GM21381 (cell line): ENCODE data around the gene ITGAE.
A peak's percentile ranks its signal among the peaks of the same experiment; 100 is the strongest.
"Not testable (repeated sequence)": the region's sequence is repeated elsewhere in the genome, so short reads cannot be mapped to it uniquely, and the experiment has no call there.

Experiments
- ATAC-seq: cut with Tn5 transposase; IDR thresholded peaks from one replicate; pipeline ENCODE4 v1.9.1; 2021; ENCODE audit warnings: mild to moderate bottlenecking, moderate library complexity; ENCODE audit not compliant: unreplicated experiment

Gene ITGAE, protein sequence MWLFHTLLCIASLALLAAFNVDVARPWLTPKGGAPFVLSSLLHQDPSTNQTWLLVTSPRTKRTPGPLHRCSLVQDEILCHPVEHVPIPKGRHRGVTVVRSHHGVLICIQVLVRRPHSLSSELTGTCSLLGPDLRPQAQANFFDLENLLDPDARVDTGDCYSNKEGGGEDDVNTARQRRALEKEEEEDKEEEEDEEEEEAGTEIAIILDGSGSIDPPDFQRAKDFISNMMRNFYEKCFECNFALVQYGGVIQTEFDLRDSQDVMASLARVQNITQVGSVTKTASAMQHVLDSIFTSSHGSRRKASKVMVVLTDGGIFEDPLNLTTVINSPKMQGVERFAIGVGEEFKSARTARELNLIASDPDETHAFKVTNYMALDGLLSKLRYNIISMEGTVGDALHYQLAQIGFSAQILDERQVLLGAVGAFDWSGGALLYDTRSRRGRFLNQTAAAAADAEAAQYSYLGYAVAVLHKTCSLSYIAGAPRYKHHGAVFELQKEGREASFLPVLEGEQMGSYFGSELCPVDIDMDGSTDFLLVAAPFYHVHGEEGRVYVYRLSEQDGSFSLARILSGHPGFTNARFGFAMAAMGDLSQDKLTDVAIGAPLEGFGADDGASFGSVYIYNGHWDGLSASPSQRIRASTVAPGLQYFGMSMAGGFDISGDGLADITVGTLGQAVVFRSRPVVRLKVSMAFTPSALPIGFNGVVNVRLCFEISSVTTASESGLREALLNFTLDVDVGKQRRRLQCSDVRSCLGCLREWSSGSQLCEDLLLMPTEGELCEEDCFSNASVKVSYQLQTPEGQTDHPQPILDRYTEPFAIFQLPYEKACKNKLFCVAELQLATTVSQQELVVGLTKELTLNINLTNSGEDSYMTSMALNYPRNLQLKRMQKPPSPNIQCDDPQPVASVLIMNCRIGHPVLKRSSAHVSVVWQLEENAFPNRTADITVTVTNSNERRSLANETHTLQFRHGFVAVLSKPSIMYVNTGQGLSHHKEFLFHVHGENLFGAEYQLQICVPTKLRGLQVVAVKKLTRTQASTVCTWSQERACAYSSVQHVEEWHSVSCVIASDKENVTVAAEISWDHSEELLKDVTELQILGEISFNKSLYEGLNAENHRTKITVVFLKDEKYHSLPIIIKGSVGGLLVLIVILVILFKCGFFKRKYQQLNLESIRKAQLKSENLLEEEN

DNA sequence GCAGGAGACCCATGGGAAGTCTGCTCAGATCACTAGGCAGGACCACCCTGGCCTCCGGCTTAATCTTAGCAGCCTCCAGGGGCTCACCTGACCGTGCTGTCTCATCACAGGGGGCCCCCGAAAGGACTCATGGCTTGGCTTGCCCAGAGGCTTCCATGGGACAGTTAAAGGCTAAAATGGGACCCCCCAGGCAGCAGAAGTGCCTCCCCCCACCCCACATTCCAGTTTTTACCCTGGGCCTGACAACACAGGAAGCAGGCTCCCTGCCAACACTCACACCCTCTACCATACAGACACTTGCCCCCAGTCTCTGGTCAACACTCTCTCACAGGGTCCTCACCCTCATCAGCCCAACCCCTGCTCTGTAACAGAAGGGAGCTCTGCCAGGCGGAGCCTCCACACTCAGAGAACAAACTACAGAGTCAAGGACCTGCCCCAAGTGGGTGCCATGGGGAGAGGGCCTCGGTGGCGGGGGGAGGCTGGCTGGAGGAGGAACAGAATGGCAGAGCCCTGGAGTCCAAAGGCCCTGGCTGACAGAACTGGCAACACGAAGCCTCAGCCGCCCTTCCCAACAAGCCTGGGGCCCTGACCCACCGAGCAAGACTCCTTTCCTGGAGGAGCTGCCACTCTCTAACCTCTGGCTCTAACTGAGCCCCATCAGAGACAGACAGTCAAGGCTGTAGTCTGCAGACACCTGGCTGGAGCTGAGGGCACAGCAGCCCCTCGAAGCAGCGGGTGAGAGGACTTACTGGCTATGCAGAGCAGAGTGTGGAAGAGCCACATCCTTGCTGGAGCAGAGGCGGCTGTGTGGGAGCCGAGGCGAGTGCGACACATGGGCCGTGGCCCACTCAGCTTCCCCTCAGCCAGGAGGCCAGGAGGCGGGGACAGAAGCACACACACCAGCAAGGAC, at the start of gene ITGAE:
Gene ITGAE, minus strand, starts transcription at position 827 of the 910 bp plus-strand sequence. Its CDS starts 44 bp downstream, at position 783.
- ATAC-seq: no peak

DNA sequence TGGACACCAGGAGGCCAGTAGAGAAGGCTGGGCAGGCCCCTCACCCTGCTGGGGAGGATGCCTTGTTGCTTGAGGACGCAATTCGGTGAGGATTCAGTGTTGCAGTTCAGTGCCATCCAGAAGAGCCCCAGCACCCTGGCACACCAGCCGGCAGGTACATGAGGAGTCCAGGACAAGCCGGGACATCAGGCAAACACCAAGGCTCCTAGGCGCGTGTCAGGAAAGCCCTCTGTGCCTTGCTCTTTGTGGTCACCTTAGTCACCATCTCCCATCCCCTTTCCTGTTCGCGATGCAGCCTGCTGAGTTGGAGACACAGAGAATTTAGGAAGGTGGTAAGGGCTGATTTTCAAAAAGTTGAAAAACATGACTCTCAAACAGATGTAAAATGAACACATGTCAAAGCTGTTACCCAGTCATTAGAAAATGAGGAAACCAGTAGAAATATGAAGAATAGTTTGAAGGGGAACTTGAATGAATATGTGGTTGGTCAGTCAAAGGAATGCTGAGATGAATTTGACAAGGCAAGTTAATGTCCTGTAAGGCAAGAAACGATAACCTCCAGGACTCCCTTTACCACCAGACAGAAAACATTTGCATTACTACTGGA, 47.3 kb upstream of the ITGAE start:
- ATAC-seq: no peak

DNA sequence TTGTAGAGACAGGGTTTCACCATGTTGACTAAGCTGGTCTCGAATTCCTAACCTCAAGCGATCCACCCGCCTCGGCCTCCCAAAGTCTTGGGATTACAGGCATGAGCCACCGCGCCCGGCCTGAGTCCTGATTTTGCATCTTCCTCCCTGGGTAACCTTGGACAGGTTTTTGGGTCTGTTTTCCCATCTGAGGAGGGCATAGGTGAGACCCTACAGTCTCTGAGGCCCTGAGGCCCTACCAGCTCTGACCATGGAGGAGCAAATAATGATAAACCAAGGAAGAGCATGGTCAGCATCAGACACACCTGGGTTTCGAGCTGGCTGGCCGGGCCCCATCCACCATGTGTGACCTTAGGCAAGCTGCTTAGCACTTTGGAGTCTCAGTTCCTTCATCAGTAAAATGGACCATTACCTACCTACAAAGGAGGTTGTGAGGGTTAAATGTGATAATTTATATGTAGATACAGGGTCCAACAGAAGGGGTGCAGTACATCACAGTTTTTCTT, 46.2 kb upstream of the ITGAE start:
- ATAC-seq: no peak

DNA sequence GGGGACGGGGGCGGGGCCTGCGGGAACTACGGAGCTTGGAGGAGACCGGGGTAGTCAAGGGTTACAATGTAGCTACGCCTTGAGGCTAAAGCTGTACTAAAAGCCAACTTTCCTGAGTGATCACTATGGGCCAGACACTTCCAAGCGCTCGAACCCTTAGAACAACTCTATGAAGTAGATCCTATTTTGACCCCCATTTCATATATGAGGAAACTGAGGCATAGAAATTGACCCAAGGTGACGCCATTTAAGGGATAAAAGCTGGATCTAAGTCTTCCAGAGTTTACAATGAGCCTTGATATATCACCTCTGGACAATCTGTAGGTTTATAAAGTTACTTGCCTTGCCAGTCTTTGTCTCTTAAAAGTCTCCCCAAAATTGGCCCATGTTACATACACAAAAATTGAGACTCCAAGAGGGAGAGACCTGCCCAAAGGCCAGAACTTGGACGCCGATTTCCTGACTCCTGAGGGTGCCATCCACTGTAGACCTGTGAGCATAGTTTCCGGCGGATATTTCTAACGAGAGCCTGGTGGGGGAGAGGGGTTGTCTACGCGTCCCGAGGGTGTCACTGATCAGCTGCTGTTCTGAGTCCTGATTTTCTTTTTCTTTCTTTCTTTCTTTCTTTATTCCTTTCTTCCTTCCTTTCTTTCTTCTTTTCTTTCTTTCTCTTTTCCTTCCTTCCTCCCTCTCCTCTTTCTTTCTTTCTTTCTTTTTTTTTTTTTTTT, 45.6 kb upstream of the ITGAE start:
- ATAC-seq: no peak

DNA sequence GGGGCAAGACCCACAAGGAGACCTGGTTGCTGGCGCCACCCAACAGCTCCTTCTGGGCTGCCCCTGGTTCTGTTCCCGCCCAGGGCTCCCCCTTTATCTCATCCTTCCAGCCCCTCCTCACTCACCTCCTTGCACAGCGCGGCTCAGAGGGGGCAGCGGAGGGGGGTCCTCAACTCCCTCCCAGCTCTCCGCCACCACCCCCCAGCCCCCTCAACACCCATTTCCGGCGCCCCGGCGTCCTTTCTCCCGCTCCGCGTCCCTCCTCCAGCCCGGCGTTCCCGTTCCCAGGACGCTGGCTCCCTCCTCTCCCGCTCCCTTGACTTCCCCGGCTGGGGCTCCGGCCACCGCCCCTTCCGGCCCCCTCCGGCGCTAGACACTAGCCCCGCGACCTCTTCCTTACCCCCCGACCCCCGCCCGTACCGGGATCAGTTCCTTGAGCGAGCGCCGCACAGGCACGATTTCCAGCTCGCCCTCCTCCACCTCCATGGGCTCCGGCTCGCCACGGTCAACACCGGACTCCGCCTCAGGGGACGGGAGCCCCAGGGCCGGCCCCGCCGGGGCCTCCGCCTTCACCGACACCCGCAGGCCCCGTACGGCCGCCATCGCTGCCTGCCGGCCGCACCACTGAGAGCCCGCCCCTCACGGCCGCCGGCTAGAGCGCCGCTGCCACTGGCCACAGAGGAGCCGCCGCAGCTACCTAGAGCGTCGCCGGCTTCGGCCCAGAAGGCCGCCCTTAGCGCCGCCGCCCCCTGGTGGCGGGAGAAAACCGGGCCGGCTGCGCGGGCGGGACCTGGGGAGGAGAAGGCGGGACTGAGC, 44.8 kb upstream of the ITGAE start, which contains the start of gene NCBP3:
Gene NCBP3, minus strand, starts transcription at position 626 of the 816 bp plus-strand sequence. Its CDS starts 23 bp downstream, at position 603.
- peak; percentile 96 for ATAC-seq

DNA sequence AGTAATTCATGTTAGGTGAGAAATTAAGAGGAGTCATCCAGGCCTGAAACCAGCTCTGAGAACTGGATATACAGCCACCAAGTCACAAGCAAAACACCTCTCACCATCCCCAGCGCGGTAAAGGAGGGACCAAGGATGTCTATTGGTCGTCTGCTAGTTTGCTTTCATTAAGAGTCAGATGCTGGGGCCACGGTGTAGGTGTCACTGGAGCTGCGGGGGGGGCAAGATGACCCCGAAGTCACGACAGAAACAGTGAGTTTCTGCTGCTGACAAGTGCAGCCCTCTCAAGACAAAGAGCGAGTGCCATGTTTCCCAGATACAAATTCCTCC, 44.3 kb upstream of the ITGAE start:
- peak; percentile 4 for ATAC-seq

DNA sequence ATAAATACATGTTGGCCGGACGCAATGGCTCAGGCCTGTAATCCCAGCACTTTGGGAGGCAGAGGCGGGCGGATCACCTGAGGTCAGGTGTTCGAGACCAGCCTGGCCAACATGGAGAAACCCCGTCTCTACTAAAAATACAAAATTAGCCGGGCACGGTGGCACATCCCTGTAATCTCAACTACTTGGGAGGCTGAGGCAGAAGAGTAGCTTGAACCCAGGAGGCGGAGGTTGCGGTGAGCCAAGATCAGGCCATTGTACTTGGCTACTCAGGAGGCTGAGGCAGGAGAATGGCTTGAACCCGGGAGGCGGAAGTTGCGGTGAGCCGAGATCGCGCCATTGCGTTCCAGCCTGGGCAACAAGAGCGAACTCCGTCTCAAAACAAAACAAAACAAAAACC, 43.6 kb upstream of the ITGAE start:
- not testable (repeated sequence) for ATAC-seq

DNA sequence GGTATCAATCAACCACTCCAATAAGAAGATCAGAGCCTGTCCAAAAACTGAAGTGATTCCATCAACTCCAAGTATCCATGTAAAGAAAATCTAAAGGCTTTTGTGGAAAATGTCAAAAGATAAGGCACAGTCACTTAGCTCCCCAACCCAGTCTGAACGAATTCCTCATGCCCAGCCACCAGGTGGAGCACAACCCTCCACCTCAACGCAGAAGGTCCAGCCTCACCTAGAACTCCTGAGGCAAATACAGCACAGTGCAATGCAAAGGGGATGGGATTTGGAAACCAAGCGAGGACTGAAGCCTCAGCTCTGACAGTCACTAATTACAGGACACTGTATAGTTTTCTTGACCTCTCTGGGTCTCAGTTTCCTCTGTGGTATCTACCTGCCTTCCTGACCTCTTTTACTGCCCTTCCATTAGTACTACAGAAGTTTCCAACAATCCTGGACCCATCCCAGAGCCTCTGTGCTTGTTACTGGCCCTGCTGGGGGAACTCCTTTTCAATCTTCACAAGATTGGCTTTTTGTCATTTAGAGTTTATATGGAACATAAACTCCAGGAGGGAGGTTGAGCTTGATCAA, 43.0 kb upstream of the ITGAE start:
- no peak for ATAC-seq

DNA sequence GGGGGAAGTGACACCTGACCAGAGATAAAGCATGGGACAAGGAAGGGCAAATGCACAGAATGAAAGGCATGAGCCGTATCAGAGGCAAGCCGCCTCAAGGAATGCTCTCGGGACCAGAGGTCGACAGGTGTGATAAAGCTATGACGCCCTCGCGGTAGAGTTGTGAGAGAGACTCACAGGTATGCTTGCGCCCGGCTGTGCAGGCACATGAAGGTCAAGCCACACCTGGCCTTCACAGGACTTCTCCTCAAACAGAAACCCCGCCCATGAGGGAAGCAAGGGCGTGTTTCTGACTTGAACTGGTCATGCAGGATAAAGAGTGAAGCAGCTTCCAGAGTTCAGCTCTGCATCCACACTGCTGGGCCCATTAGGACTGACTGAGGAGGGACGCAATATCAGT, 37.2 kb upstream of the ITGAE start:
- no peak for ATAC-seq

DNA sequence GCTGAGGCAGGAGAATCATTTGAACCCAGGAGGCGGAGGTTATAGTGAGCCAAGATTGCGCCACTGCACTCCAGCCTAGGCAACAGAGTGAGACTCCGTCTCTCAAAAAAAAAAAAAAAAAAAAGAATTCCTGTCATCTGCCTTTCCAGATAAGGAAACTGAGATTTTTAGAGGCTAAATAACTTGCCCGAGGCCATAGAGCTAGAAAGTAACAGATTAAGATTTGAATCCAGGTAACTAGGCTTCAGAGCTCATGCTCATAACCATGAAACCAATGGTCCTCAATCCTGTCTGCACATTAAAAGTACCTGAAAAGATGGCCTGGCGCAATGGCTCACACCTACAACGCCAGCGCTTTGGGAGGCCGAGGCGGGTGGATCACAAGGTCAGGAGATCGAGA, 35.6 kb upstream of the ITGAE start:
- no peak for ATAC-seq

DNA sequence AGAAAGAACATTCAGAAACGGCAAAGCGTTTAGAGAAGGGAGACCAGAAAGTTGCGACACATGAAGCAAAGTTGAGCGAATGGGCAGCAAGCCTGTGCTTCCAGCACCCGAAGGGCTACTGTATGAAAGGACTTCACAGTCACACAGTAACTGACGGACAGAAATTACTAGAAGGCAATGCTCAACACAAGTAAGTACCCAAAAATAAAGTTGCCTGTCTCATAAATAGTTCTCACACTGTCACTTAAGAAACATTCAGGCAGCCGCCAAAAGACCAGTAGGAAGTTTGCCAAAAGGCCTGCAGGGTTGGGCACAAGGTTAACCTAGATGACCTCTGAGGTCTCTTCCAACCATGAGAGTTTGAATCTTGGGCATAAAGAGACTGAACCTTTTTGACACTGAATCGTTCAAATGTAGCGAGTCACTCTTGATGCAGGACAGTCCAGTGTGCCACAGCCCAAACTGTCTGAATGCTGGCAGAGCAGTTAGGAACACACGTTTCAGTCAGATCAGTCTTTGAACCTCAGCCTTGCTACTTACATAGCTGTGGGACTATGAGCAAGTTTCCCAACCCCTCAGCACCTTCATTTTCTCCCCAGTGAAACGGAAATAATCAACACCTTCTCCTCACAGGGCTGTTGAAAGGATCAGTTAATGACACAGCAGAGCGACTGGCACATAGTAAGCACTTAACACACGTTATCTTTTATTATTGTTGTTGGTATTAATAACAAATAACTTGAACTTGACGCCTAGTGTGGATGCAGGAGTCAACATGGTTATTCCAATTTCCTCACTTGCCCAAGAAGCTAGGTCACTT, 34.6 kb upstream of the ITGAE start:
- ATAC-seq: no peak

DNA sequence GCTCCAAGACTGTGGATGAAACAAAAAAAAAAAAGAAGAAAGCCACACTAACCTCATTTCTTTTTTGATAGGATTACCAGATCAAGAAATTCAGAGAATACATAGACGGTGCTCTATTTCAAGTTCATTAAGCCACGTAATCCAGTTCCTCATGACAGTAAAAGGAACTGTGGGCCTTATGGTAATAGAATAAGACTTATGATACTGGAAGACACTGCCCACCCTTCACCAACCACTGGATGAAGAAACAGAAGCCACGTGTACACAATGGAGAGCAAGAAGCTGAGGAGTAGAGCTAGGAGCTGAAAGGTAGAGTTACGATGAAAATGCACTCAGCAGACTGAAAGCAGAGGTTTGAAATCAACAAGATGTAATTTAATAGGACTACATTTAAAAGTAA, 33.8 kb upstream of the ITGAE start:
- ATAC-seq: no peak

DNA sequence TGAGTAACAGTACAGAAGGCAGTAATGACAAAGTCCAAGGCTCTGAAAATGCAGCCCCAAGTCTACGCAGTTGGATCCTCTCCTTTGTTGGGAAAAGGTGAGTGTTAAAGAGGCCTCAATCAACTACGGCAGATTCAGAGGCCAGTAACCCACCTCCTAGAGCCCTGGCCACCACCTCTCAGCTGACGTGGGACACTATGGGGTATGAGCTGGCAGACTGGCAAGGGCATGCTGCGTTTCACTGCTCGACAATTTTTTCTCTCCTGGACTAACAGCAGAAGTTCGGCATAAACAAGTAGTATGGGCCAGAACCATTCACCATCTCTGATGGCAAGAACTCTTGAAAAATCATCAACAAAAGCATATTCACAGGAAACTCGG, 27.9 kb upstream of the ITGAE start:
- no peak for ATAC-seq

DNA sequence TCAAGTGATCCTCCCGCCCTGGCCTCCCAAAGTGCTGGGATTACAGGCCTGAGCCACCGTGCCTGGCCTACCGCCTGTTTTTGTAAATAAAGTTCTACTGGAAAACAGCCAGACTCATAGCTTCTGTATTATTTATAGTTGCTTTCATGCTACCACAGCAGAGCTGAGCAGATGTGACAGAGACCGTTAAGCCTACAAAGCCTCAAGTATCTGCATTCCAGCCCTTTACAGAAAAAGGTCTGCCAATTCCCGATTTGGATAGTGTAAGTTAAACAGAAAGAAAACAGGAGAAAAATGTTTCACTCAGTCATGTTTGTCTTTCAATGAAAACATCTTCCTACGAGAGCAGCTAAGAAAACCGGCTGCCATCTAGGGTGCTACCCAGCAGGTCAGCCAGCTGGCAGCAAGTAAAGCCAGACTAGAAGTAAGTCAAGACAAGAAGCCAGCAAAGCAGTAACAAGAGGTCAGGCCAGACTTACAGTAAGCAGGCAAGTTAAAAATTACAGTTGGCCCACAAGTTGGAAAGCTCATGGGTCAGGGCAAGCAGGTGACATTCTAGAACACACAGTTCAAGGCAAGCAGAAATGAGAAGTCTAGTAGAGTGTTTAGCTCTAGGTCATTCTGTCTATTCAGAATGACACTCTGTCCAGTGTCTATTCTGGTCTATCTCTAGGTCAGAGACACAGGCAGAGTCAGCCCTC, 27.3 kb upstream of the ITGAE start:
- ATAC-seq: no peak

DNA sequence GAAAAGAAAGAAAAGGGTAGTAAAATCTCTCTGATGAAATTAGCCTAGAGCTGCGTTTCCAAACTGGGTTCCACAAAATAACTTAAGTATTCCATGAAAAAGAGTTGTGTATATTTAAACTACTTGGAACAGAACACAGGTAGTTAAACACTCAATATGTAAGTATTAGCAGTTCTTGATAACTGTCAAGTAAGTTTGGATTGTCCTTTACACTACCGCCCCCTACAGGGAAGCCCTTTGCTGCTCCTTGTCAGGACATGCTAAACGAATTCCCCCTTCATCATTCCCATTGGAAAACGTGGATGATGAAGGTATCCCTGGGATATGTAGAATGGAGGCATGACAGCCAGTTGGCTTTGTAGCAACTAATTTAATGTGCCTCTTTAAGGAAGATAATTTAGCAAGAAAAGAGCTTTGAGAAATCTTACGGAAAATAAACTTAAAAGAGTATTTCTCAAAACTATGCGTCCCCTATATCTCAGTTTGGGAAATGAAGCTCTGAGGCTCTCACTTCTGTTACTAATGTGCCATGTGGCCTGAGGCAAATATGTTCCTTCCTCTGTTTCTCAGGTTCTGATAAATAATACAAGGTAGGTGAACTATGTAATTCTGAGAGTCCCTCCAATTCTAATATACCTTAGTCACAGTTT, 26.3 kb upstream of the ITGAE start:
- ATAC-seq: no peak

DNA sequence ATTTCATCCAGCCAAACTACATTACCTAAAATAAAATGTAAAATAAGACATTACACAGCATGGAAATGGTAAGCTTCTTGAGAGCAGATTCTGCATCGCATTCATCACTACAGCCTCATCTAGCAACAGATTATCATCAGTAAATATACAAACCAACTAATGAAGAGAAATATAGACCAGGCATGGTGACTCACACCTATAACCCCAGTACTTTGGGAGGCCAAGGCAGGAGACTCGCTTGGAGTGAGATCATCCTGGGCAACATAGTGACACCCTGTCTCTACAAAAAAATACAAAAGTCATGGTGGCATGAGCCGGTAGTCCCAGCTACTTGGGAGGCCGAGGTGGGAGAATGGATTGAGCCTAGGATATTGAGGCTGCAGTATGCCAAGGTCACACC, 25.2 kb upstream of the ITGAE start:
- no peak for ATAC-seq
